Measurements from ENCODE around the gene DIP2B.

GRCh38 chr12:50573271-50573670 lies 68.5 kb downstream of the DIP2B start:
- TF ChIP-seq EZH2 (IDR thresholded peaks at IDR 0.05; ENCODE audit: insufficient read depth, poor library complexity, severe bottlenecking), result no peak
- no peak for TF ChIP-seq EZH2phosphoT487 (IDR thresholded peaks at IDR 0.05; ENCODE audit: insufficient read depth, low read depth)

Measured in GM23248 (cell line).